ENCODE results near the gene NUP214.

NUP214 gene

GRCh38 chr9:131279196-131279862 is 153.9 kb downstream of the NUP214 start:
- H3K27me3 ChIP-seq (ENCODE audit: control insufficient read depth in 2 of 2, insufficient read depth in 2 of 2, low read length in 2 of 2), result peaks cover 24 to 29% of the 10 kb centered on the region in 2 donors
- no peak overlapping the region for H3K4me3 ChIP-seq (ENCODE audit: low read length in 2 of 2)
- H3K27ac ChIP-seq (ENCODE audit: low read depth in 2 of 2, low read length in 2 of 2), result no peak overlapping the region
- peaks cover 7% of the 10 kb centered on the region in 2 donors for H3K4me1 ChIP-seq (ENCODE audit: control insufficient read depth in 2 of 2, insufficient read depth in 2 of 2, low read length in 2 of 2)
- no peaks in the 10 kb centered on the region for H3K36me3 ChIP-seq (ENCODE audit: control insufficient read depth in 2 of 2, insufficient read depth in 2 of 2, low read length in 2 of 2)
- H3K9me3 ChIP-seq (ENCODE audit: control insufficient read depth in 2 of 2, low read length in 2 of 2), result no peaks in the 10 kb centered on the region
- H3K9ac ChIP-seq (ENCODE audit: low read depth in 1 of 2, low read length in 2 of 2), result no peak overlapping the region

- H3K9ac ChIP-seq (ENCODE audit: low read depth in 1 of 2, low read length in 2 of 2), result no peak overlapping the region
- H3K27me3 ChIP-seq (ENCODE audit: control insufficient read depth in 2 of 2, insufficient read depth in 2 of 2, low read length in 2 of 2), result peaks cover 24 to 26% of the 10 kb centered on the region in 2 donors
- no peaks in the 10 kb centered on the region for H3K9me3 ChIP-seq (ENCODE audit: control insufficient read depth in 2 of 2, low read length in 2 of 2)
- peaks cover 7% of the 10 kb centered on the region in 2 donors for H3K4me1 ChIP-seq (ENCODE audit: control insufficient read depth in 2 of 2, insufficient read depth in 2 of 2, low read length in 2 of 2)
- H3K4me3 ChIP-seq (ENCODE audit: low read length in 2 of 2), result no peak overlapping the region
- H3K27ac ChIP-seq (ENCODE audit: low read depth in 2 of 2, low read length in 2 of 2), result no peak overlapping the region
- H3K36me3 ChIP-seq (ENCODE audit: control insufficient read depth in 2 of 2, insufficient read depth in 2 of 2, low read length in 2 of 2), result no peaks in the 10 kb centered on the region
Observed at GRCh38 chr9:131279863-131280570, 154.6 kb downstream of the NUP214 start.

GRCh38 chr9:131280660-131281059 is 155.3 kb downstream of the NUP214 start:
- H3K4me1 ChIP-seq (ENCODE audit: control insufficient read depth in 2 of 2, insufficient read depth in 2 of 2, low read length in 2 of 2), result peaks cover 7% of the 10 kb centered on the region in 2 donors
- no peak overlapping the region for H3K4me3 ChIP-seq (ENCODE audit: low read length in 2 of 2)
- H3K27me3 ChIP-seq (ENCODE audit: control insufficient read depth in 2 of 2, insufficient read depth in 2 of 2, low read length in 2 of 2), result peaks cover 23 to 25% of the 10 kb centered on the region in 2 donors
- H3K36me3 ChIP-seq (ENCODE audit: control insufficient read depth in 2 of 2, insufficient read depth in 2 of 2, low read length in 2 of 2), result no peaks in the 10 kb centered on the region
- H3K9ac ChIP-seq (ENCODE audit: low read depth in 1 of 2, low read length in 2 of 2), result no peak overlapping the region
- H3K27ac ChIP-seq (ENCODE audit: low read depth in 2 of 2, low read length in 2 of 2), result no peak overlapping the region
- H3K9me3 ChIP-seq (ENCODE audit: control insufficient read depth in 2 of 2, low read length in 2 of 2), result no peaks in the 10 kb centered on the region

DNA sequence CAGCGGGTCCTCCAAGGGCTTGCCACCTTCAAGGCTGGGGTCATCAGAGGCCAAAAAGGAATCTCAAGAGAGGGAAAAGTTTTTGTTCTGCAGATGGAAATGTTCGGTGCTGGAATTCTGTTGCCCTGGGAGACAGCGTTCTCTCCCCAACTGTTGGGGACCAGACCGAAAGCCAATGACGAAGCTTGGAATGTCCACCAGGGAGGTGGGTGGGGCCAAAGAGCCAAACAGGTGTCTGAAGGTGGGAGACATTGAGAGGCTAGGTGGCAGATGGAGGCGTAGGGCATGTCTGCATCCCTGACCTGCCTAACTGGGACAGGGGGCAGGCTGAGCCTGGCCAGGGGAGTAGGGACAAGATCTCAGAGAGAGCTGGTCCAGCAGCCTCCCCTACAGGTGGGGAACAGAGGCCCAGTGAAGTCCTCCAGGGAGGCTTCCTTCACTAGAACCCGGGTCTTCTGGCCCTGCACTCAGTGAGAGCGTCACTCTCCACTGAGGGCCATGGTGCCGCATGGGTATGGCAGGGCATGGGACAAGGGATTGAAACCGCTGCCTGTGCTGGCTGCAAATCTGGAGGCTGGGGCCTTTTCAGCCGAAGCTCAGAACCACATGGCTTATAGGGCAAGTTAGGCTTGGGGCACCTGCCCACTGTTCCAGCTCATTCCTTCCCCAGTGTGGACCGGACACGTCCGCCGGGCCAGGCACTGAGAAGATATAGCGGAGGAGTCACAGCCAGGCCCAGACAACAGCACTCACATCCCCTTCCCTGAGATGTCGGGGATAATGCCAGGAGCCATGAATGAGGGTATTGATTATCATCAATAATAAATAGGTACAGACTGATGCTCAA is 156.0 kb downstream of the NUP214 start:
- H3K4me1 ChIP-seq (ENCODE audit: control insufficient read depth in 2 of 2, insufficient read depth in 2 of 2, low read length in 2 of 2), result peaks cover 7% of the 10 kb centered on the region in 2 donors
- no peak overlapping the region for H3K27ac ChIP-seq (ENCODE audit: low read depth in 2 of 2, low read length in 2 of 2)
- no peak overlapping the region for H3K4me3 ChIP-seq (ENCODE audit: low read length in 2 of 2)
- no peaks in the 10 kb centered on the region for H3K9me3 ChIP-seq (ENCODE audit: control insufficient read depth in 2 of 2, low read length in 2 of 2)
- H3K27me3 ChIP-seq (ENCODE audit: control insufficient read depth in 2 of 2, insufficient read depth in 2 of 2, low read length in 2 of 2), result peaks cover 18 to 21% of the 10 kb centered on the region in 2 donors
- H3K9ac ChIP-seq (ENCODE audit: low read depth in 1 of 2, low read length in 2 of 2), result no peak overlapping the region
- H3K36me3 ChIP-seq (ENCODE audit: control insufficient read depth in 2 of 2, insufficient read depth in 2 of 2, low read length in 2 of 2), result no peaks in the 10 kb centered on the region

- Histone ChIP-seq H3K36me3 (ENCODE audit: control insufficient read depth in 2 of 2, insufficient read depth in 2 of 2, low read length in 2 of 2) (no peaks in the 10 kb centered on the region), H3K4me1 (ENCODE audit: control insufficient read depth in 2 of 2, insufficient read depth in 2 of 2, low read length in 2 of 2) (peaks cover 7% of the 10 kb centered on the region in 2 donors), H3K4me3 (ENCODE audit: low read length in 2 of 2) (no peak overlapping the region), H3K27ac (ENCODE audit: low read depth in 2 of 2, low read length in 2 of 2) (no peak overlapping the region), H3K27me3 (ENCODE audit: control insufficient read depth in 2 of 2, insufficient read depth in 2 of 2, low read length in 2 of 2) (peaks cover 18 to 21% of the 10 kb centered on the region in 2 donors), H3K9ac (ENCODE audit: low read depth in 1 of 2, low read length in 2 of 2) (no peak overlapping the region), H3K9me3 (ENCODE audit: control insufficient read depth in 2 of 2, low read length in 2 of 2) (no peaks in the 10 kb centered on the region)
Observed at GRCh38 chr9:131282175-131282574, 156.8 kb downstream of the NUP214 start.

DNA sequence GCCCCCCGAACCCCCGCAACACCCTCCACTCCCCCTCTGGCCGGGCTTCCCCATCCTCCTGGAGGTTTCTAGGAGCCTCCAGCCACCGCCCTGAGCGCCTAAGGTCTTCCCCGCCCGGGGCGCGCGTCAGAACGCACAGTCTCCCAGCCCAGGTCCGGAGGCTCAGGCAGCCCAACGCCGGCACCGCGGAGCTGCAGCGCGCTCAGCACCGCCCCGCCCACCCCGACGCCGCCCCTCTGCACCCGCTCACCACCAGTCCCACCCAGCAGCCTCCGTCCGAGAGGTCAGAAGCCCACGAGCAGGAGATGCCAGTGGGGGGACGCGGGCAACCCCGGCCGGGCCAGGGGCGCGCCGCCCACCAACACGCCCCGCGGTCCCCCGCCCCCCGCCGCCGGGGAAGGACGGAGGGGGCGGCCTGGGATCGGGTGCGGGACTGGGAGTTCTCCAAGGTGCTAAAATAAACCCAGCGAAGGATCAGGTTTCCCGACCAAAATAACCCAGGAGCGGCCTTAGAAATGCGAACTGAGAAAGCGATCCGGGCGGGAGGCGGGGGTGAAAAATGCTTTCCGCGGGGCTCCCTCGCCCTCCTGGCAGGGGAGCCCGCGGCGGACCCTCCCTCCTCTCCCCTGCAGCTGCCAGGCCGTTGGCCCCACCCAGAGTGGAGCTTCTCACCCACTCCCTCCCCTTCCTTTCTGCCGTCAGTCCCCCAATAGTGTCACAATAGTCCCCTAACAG is 157.5 kb downstream of the NUP214 start:
- no peak overlapping the region for H3K4me3 ChIP-seq (ENCODE audit: low read length in 2 of 2)
- no peaks in the 10 kb centered on the region for H3K36me3 ChIP-seq (ENCODE audit: control insufficient read depth in 2 of 2, insufficient read depth in 2 of 2, low read length in 2 of 2)
- H3K27ac ChIP-seq (ENCODE audit: low read depth in 2 of 2, low read length in 2 of 2), result no peak overlapping the region
- H3K27me3 ChIP-seq (ENCODE audit: control insufficient read depth in 2 of 2, insufficient read depth in 2 of 2, low read length in 2 of 2), result peaks cover 18 to 21% of the 10 kb centered on the region in 2 donors
- no peaks in the 10 kb centered on the region for H3K9me3 ChIP-seq (ENCODE audit: control insufficient read depth in 2 of 2, low read length in 2 of 2)
- no peak overlapping the region for H3K9ac ChIP-seq (ENCODE audit: low read depth in 1 of 2, low read length in 2 of 2)
- H3K4me1 ChIP-seq (ENCODE audit: control insufficient read depth in 2 of 2, insufficient read depth in 2 of 2, low read length in 2 of 2), result peaks cover 7% of the 10 kb centered on the region in 2 donors

Measured in mucosa of rectum (tissue), 2 donors.